Transverse colon (tissue), 4 donors: ENCODE measurements around the gene ARHGAP31. TPM values are rescaled to one million over a fixed set of nuclear protein-coding genes. Genes with fewer than 3 reads are reported as not detected.

Experiments used
- DNase-seq: peaks from one replicate; pipeline ENCODE4 v3.0.0-alpha.2; 2019
- H3K27ac ChIP-seq, 4 donors: fragments of 200-600 bp; sonication (generic); 2 replicates each; pipeline ENCODE4 v1.5.1; 2016 to 2018; ENCODE audit warnings: inconsistent platforms in 4 of 4
- H3K27me3 ChIP-seq: fragments of 200-600 bp; sonication (generic); 2 replicates; pipeline ENCODE4 v1.5.1; 2017; ENCODE audit warnings: inconsistent platforms
- H3K36me3 ChIP-seq, 4 donors: fragments of 200-600 bp; sonication (generic); 2 replicates each; pipeline ENCODE4 v1.5.1; 2017 to 2019; ENCODE audit warnings: inconsistent platforms in 4 of 4
- H3K4me1 ChIP-seq, 4 donors: fragments of 200-600 bp; sonication (generic); 2 replicates each; pipeline ENCODE4 v1.5.1; 2017 to 2020; ENCODE audit warnings: inconsistent platforms in 4 of 4
- H3K4me3 ChIP-seq, 4 donors: fragments of 200-600 bp; sonication (generic); 1 replicate in 1 of 4; 2 replicates in 3 of 4; pipeline versions ENCODE4 v1.5.1 to v1.6.1; 2017 to 2019; ENCODE audit warnings: inconsistent platforms in 4 of 4
- H3K9me3 ChIP-seq, 2 donors: fragments of 200-600 bp; sonication (generic); 2 replicates each; pipeline ENCODE4 v1.5.1; 2017 to 2019; ENCODE audit warnings: inconsistent platforms in 2 of 2
- EP300 ChIP-seq: sonication (generic); formaldehyde crosslinking; IDR thresholded peaks from one replicate; pipeline ENCODE4 v1.6.1; 2017; ENCODE audit warnings: antibody characterized with exemption, low read depth
- POLR2A ChIP-seq: fragments of 450-650 bp; IDR thresholded peaks from one replicate; pipeline ENCODE4 v1.6.1; 2016; ENCODE audit warnings: antibody characterized with exemption, mild to moderate bottlenecking, moderate library complexity
- POLR2AphosphoS5 ChIP-seq, 3 donors: sonication (generic); formaldehyde crosslinking; IDR thresholded peaks; one replicate each; pipeline ENCODE4 v1.6.1; 2016; ENCODE audit warnings: antibody characterized with exemption in 3 of 3
- WGBS, 2 donors: methylation state at CpG; one replicate each; pipeline ENCODE4 v1.1.5; 2018; ENCODE audit warnings: low coverage in 1 of 2; 5-methylcytosine and 5-hydroxymethylcytosine counted together
- in situ Hi-C, 4 donors: fragments of 200-750 bp; cut with MboI; loops; one replicate each; pipeline versions ENCODE4 v1.15.0 to v1.15.1; 2017; ENCODE audit warnings: low sequenced_read_pairs in 3 of 4, low pct_ligation_motif_present in 1 of 4, low pct_unique_long_range_greater_than_20kb in 1 of 4
- intact Hi-C: fragments of 100-400 bp; cut with DNase I; formaldehyde crosslinking; loops from one replicate; pipeline ENCODE4 v1.15.1; 2023; ENCODE audit warnings: low total_unique reads
- total RNA-seq, 4 donors: library from RNA; depleted of rRNA; stranded (reverse); fragments of >200 nt; gene quantifications; one replicate each; pipeline ENCODE4 v1.1.0, GENCODE V29; 2016
- TF ChIP-seq, protein P1 (sequence below), 5 experiments: fragments of 200-600 bp in 3 of 5; fragments of 450-650 bp in 2 of 5; sonication (generic) in 3 of 5; IDR thresholded peaks; 1 replicate in 2 of 5; 2 replicates in 3 of 5; pipeline ENCODE4 v1.5.1; 2016 to 2017; ENCODE audit warnings: antibody characterized with exemption in 5 of 5, inconsistent platforms in 3 of 5, mild to moderate bottlenecking in 2 of 5, moderate library complexity in 1 of 5

ARHGAP31 gene
- total RNA-seq, 4 donors from 2014 or later, result 6.7 to 68.5 (median 9.6) TPM

DNA sequence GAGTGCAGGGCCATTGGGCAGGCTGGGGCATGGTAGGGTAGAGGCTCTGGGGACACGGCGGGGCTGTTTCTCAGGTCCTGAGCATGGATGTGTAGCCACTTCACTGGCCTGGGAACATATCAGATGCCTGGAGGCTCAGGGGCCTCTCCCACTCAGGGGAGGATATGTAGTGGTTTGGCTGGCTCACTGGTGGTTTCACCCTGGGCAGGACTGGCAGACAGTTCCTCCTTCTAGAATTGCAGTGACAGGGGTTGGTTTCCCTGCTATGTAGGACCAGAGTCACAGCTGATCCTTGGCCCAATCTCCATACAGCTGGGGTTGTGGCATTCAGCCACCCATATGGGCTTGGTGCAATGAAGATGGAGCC is 4.8 kb upstream of the ARHGAP31 start:
- DNase-seq, result no peak
- H3K27me3 ChIP-seq, result peaks cover 3% of the 10 kb centered on the region
- no peak overlapping the region for H3K4me3 ChIP-seq
- H3K27ac ChIP-seq, result no peak overlapping the region
- intact Hi-C loops, result no loop called here
- peaks cover 4 to 10% of the 10 kb centered on the region in 2 donors for H3K9me3 ChIP-seq
- 77% methylated on average over 2 of the region's 2 CpGs; no CpG with 5 or more reads in 1 of the 2 donors for WGBS, 2 donors
- H3K4me1 ChIP-seq, result peaks cover 6 to 10% (median 7%) of the 10 kb centered on the region in 4 donors
- no peaks in the 10 kb centered on the region for H3K36me3 ChIP-seq
- in situ Hi-C loops, result loop anchor here in 1 of 4 donors (25.0 kb wide), 1 partner anchor 398 kb away; the partner anchor contains the start of gene COX17
- no peak for TF ChIP-seq POLR2A
- TF ChIP-seq POLR2AphosphoS5 (IDR thresholded peaks at IDR 0.05), result no peak
- no peak for TF ChIP-seq EP300
- TF ChIP-seq, protein P1, sequence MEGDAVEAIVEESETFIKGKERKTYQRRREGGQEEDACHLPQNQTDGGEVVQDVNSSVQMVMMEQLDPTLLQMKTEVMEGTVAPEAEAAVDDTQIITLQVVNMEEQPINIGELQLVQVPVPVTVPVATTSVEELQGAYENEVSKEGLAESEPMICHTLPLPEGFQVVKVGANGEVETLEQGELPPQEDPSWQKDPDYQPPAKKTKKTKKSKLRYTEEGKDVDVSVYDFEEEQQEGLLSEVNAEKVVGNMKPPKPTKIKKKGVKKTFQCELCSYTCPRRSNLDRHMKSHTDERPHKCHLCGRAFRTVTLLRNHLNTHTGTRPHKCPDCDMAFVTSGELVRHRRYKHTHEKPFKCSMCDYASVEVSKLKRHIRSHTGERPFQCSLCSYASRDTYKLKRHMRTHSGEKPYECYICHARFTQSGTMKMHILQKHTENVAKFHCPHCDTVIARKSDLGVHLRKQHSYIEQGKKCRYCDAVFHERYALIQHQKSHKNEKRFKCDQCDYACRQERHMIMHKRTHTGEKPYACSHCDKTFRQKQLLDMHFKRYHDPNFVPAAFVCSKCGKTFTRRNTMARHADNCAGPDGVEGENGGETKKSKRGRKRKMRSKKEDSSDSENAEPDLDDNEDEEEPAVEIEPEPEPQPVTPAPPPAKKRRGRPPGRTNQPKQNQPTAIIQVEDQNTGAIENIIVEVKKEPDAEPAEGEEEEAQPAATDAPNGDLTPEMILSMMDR (IDR thresholded peaks at IDR 0.05), result no peak

DNA sequence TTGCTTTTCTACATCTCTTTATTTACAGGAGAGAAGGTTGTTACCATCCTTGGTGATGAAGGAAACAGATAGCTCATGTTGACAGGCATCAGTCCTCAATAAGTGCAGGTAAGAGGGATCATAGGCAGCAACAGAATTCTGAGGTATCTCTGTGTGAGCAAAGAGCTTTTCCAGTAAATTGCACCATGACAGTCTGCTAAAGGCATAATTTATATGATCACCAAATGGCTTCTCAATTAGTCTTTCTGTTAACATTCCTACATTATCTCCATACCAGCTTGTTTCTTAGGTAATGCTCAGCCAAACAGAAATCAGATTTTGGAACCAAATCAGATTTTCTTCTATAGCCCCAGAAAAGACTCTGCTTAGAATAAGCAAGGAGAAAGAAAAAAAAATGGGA is 3.6 kb upstream of the ARHGAP31 start:
- in situ Hi-C loops, result loop anchor here in 1 of 4 donors (25.0 kb wide), 1 partner anchor 397 kb away; the partner anchor contains the start of gene COX17

DNA sequence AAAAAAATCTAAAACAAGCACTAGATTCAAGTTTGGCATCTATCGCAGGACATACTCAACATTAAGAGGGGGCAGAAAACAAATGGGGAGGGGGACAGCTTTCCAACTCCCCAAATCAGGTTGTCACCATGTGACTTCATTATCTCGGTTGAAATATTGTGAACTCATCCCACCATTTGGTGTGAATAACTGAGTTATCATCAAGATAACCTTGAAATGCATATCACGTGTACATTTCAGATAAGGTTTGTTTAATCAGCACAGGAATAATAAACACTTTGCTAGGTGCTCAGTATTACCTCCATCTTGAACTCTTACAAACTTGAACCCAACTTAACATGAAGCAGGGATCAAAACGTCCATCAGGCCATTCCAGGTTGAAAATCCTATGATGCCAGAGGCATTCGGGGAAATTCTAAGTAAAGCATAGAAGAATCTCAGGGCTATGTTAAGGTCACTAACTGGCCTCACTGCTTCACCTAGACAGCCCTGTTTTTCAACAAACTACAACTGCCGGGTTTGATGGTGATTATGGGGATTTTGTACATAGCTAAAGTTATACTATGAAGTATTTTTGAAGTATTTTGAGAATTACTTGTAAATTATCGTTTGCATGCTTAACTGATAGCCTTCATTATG is 3.0 kb upstream of the ARHGAP31 start:
- no peak for DNase-seq
- intact Hi-C loops, result no loop called here
- in situ Hi-C loops, result loop anchor here in 1 of 4 donors (25.0 kb wide), 1 partner anchor 396 kb away; the partner anchor contains the start of gene COX17

More for the DNA sequence above, 3.6 kb upstream of the ARHGAP31 start:
- no peak for DNase-seq
- Histone ChIP-seq H3K4me3 (no peak overlapping the region), H3K9me3 (peaks cover 4 to 10% of the 10 kb centered on the region in 2 donors), H3K27me3 (peaks cover 3% of the 10 kb centered on the region), H3K36me3 (no peaks in the 10 kb centered on the region), H3K27ac (no peak overlapping the region), H3K4me1 (peaks cover 6 to 14% (median 8%) of the 10 kb centered on the region in 4 donors)
- no peak for TF ChIP-seq POLR2A
- TF ChIP-seq POLR2AphosphoS5 (IDR thresholded peaks at IDR 0.05), result no peak
- TF ChIP-seq, protein P1 (IDR thresholded peaks at IDR 0.05), result no peak
- no peak for TF ChIP-seq EP300
- intact Hi-C loops, result no loop called here

DNA sequence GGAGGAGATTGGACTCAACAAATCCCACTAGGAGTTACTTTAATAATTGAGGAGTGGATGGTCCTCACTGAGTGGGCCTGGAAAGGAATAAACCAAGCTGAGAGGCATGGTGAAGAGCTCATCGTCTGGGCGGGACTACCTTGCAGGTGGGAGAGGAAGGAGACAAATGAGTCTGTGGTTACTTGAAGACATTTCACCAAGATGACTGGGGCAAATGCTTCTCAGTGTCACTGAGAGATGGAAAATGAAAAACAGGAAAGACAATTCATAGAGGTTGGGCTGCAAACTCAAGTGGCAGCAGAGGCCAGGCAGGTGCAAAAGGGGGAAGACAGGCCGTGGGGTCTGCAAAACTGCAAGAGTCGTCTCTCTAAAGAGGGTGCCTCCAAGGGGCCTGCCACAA is 1.5 kb upstream of the ARHGAP31 start:
- DNase-seq, result no peak
- Histone ChIP-seq H3K36me3 (no peaks in the 10 kb centered on the region), H3K4me3 (no peak overlapping the region), H3K9me3 (no peaks in the 10 kb centered on the region), H3K27me3 (no peaks in the 10 kb centered on the region), H3K27ac (no peak overlapping the region), H3K4me1 (peaks cover 6 to 32% (median 14%) of the 10 kb centered on the region in 4 donors)
- TF ChIP-seq POLR2A (no peak), POLR2AphosphoS5 (IDR thresholded peaks at IDR 0.05) (no peak), EP300 (no peak)
- TF ChIP-seq, protein P1 (IDR thresholded peaks at IDR 0.05), result no peak
- intact Hi-C loops, result no loop called here
- in situ Hi-C loops, result loop anchor here in 1 of 4 donors (25.0 kb wide), 1 partner anchor 395 kb away; the partner anchor contains the start of gene COX17
- 70 to 80% methylated on average over 4 of the region's 4 CpGs for WGBS, 2 donors

More for the DNA sequence above, 3.0 kb upstream of the ARHGAP31 start:
- Histone ChIP-seq H3K27me3 (peaks cover 3% of the 10 kb centered on the region), H3K9me3 (peaks cover 4 to 10% of the 10 kb centered on the region in 2 donors), H3K36me3 (no peaks in the 10 kb centered on the region), H3K27ac (no peak overlapping the region), H3K4me3 (no peak overlapping the region), H3K4me1 (peaks cover 6 to 18% (median 10%) of the 10 kb centered on the region in 4 donors)
- TF ChIP-seq EP300 (no peak), POLR2AphosphoS5 (IDR thresholded peaks at IDR 0.05) (no peak), POLR2A (no peak)
- TF ChIP-seq, protein P1 (IDR thresholded peaks at IDR 0.05), result no peak
- 70 to 77% methylated on average over 6 to 7 of the region's 7 CpGs for WGBS, 2 donors
